AG10803 (cell line): ENCODE data around the gene KCP.

ENCODE experiments used
- DNase-seq: peaks from one replicate; pipeline ENCODE4 v3.0.0; 2010; ENCODE audit warnings: low read depth
- H3K4me3 ChIP-seq: 2 replicates; pipeline ENCODE4 v1.5.1; 2011; ENCODE audit warnings: mild to moderate bottlenecking, low read length, control low read depth
- TF ChIP-seq, protein P1 (sequence below): conservative IDR thresholded peaks from 2 replicates; pipeline ENCODE4 v1.5.1; 2011; ENCODE audit warnings: mild to moderate bottlenecking, low read length, control low read depth, inconsistent platforms

Gene KCP

DNA sequence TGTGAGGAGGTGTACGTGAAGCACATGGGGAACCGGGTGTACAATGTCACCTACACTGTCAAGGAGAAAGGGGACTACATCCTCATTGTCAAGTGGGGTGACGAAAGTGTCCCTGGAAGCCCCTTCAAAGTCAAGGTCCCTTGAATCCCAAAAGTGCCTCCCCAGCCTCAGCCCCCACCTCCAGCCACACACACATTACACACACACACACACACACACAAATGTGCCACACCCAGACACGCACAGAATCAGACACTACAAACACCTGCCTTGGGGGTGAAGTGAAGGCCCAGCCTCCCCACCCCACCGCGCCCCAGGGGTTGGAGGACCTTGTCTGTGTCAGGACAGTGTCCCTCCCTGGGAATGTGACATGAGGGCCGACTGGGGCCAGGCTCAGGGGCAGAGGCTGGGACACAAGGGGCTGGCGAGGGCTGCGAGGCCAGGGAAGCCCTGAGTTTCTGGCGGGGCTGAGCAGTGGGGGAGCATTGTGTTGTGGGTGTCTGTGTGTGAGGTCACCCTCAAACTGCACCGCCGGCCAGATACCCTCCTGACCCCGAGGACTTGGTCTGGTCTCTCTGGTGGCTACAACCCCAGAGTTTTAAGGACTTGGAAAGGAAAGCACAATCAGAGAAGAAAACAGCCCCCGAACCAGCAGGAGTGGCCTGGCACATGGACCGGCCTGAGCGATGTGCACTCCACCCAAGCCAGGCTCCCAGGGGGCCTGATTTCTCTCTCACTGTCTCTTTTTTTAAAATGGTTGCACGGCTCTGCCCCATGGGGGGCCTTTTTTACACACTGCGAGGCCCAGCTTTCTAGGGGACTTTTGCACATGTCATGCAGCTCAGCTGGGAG, 51.9 kb downstream of the KCP start:
- TF ChIP-seq, protein P1, sequence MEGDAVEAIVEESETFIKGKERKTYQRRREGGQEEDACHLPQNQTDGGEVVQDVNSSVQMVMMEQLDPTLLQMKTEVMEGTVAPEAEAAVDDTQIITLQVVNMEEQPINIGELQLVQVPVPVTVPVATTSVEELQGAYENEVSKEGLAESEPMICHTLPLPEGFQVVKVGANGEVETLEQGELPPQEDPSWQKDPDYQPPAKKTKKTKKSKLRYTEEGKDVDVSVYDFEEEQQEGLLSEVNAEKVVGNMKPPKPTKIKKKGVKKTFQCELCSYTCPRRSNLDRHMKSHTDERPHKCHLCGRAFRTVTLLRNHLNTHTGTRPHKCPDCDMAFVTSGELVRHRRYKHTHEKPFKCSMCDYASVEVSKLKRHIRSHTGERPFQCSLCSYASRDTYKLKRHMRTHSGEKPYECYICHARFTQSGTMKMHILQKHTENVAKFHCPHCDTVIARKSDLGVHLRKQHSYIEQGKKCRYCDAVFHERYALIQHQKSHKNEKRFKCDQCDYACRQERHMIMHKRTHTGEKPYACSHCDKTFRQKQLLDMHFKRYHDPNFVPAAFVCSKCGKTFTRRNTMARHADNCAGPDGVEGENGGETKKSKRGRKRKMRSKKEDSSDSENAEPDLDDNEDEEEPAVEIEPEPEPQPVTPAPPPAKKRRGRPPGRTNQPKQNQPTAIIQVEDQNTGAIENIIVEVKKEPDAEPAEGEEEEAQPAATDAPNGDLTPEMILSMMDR, result no peak
- no peak overlapping the region for H3K4me3 ChIP-seq
- DNase-seq, result no peak

DNA sequence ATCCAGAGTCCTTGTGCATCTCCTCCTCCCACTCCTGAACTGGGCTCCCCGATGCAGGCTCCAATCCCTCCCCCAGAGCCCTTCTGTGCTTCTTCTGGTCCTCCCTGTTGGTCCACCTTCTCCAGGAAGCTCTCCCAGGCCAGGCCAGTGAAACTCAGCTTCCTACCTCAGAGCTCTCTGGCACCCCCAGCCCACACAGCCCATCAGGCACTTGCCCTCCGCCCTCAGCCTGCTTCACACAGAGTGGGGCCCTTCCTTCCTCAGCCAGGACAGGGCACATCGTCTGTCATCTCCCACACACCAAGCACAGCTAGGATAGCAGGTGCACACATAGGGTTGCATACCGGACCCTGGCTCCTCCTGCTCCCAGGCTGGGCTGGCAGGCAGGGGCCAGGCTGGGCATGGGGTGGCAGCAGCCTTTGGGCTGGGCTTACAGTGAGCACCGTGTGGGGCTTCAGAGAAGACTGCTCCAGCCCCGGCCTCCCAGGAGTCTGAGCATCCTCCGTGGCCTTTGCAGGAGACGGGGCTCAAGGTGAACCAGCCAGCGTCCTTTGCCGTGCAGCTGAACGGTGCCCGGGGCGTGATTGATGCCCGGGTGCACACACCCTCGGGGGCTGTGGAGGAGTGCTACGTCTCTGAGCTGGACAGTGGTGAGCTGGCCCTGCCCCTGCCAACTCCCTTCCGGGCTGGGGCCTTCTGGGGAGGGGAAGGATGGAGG, 54.3 kb downstream of the KCP start:
- TF ChIP-seq, protein P1, result no peak
- no peak for DNase-seq
- no peak overlapping the region for H3K4me3 ChIP-seq

DNA sequence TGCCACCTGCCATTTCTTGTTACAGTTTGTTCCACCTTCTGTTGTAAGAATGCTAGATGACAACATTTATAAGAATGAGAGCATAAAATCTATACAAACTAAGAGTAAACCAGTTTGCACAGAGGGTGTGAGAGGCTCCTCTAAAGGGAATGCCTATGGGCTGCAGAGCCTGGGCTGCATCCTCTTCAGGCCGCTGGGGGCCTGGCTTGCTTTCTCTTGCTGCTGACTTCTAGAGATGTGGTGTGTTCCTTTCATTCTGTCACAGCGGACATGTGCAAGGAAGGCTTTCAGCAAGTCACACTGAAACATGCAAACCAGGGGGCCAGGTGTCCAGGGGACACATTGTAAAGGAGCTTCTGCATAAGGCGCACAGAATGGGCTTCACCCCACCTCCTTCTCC, 55.0 kb downstream of the KCP start:
- TF ChIP-seq, protein P1, result no peak
- DNase-seq, result no peak
- no peak overlapping the region for H3K4me3 ChIP-seq

DNA sequence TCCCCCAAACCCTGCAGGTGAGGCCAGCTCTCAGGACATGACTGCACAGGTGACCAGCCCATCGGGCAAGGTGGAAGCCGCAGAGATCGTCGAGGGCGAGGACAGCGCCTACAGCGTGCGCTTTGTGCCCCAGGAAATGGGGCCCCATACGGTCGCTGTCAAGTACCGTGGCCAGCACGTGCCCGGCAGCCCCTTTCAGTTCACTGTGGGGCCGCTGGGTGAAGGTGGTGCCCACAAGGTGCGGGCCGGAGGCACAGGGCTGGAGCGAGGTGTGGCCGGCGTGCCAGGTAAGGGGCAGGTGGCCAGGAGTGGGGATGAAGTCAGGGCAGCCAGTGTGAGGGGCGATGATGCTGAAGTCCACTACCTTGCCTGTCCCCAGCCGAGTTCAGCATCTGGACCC, 56.1 kb downstream of the KCP start:
- no peak for DNase-seq
- no peak overlapping the region for H3K4me3 ChIP-seq
- TF ChIP-seq, protein P1, result no peak

DNA sequence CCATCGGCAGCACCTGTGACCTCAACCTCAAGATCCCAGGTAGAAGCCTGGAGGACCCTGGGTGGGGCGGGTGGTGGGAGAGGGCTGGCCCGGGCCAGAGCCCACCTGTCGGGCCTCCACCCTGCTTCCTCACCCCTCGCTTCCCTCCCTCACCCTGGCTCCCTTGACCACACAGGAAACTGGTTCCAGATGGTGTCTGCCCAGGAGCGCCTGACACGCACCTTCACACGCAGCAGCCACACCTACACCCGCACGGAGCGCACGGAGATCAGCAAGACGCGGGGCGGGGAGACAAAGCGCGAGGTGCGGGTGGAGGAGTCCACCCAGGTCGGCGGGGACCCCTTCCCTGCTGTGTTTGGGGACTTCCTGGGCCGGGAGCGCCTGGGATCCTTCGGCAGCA, 56.7 kb downstream of the KCP start:
- no peak for DNase-seq
- no peak overlapping the region for H3K4me3 ChIP-seq
- TF ChIP-seq, protein P1, result no peak

DNA sequence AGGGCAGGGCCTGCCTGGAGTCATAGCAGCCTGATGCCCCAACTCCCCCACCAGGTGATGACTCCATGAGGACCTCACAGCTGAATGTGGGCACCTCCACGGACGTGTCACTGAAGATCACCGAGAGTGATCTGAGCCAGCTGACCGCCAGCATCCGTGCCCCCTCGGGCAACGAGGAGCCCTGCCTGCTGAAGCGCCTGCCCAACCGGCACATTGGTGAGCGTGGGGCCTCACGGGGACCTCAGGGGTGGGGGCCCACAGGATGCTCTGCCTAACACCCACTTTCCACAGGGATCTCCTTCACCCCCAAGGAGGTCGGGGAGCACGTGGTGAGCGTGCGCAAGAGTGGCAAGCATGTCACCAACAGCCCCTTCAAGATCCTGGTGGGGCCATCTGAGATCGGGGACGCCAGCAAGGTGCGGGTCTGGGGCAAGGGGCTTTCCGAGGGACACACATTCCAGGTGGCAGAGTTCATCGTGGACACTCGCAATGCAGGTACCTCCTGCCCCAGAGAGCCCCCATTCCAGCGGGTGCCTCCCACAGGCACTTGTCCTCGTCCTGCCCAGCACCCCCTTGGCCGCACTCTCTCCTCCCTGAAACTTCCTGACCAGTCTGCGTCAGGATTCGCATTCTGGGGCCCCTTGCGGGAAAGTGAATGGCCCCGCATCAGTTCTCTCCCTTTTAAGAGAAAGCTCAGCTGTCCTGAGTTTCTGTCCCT, 57.8 kb downstream of the KCP start:
- no peak overlapping the region for H3K4me3 ChIP-seq
- TF ChIP-seq, protein P1, result no peak
- DNase-seq, result no peak
